HCT116 (cell line): ENCODE results near the gene TENT4A. TPM values are rescaled to one million over a fixed set of nuclear protein-coding genes. Genes with fewer than 3 reads are reported as not detected.
"Not testable (repeated sequence)": the region's sequence is repeated elsewhere in the genome, so short reads cannot be mapped to it uniquely, and the experiment has no call there.

Experiments used
- ATAC-seq: fragments of 200-7000 bp; cut with Tn5 transposase; 2 replicates; pipeline ENCODE4 v1.9.1; 2020; ENCODE audit warnings: mild to moderate bottlenecking, moderate library complexity
- BruUV-seq: library from RNA; stranded (reverse); fragments of 400-500 nt; replicated peaks from 2 replicates; lab custom pipeline; 2021; lab: Mats Ljungman, UMichigan
- CTCF ChIA-PET: fragments of 300-600 bp; sonication (Branson Sonifier 250); formaldehyde crosslinking; loops from one replicate; lab custom pipeline; 2021; ENCODE audit warnings: antibody characterized with exemption; lab: Charles Lee
- POLR2A ChIA-PET: fragments of 300-600, 350-600 bp; sonication (Branson Sonifier 250); formaldehyde crosslinking; loops from one replicate; lab custom pipeline; 2021; ENCODE audit warnings: antibody characterized with exemption; lab: Charles Lee
- RAD21 ChIA-PET, 2 experiments: fragments of 300-600 bp; sonication (Branson Sonifier 250); formaldehyde crosslinking; loops; one replicate each; lab custom pipeline; 2023; ENCODE audit warnings: low total read pairs in 2 of 2; ENCODE audit not compliant: uncharacterized antibody in 2 of 2, unreplicated experiment in 2 of 2, low non-redundant PET in 1 of 2; lab: Charles Lee
- DNase-seq: peaks from one replicate; pipeline ENCODE4 v3.0.0-alpha.2; 2010; ENCODE audit warnings: low read depth, low spot score
- H2AFZ ChIP-seq: fragments of 200-600 bp; shearing (Covaris generic), sonication (generic); 2 replicates; pipeline ENCODE4 v1.6.1; 2017; ENCODE audit warnings: low read depth, mixed run types, mixed read lengths, antibody characterized with exemption, low read length; ENCODE audit not compliant: poor library complexity, severe bottlenecking
- H3K27ac ChIP-seq: 2 replicates; pipeline ENCODE4 v1.5.1; 2012; ENCODE audit warnings: low read depth, low read length
- H3K27me3 ChIP-seq: fragments of 200-600 bp; sonication (generic); 2 replicates; pipeline ENCODE4 v1.6.1; 2016; ENCODE audit warnings: mixed run types, low read length, mixed read lengths; ENCODE audit not compliant: insufficient read depth
- H3K36me3 ChIP-seq, 2 experiments: fragments of 200-500 bp in 1 of 2; fragments of 200-600 bp in 1 of 2; sonication (Bioruptor generic) in 1 of 2; sonication (generic) in 1 of 2; 2 replicates each; pipeline versions ENCODE4 v1.5.1 to v1.6.1; 2014 to 2016; ENCODE audit warnings: low read length in 2 of 2, inconsistent platforms in 1 of 2, mixed read lengths in 1 of 2, mixed run types in 1 of 2; ENCODE audit not compliant: insufficient read depth in 2 of 2, control insufficient read depth in 1 of 2
- H3K4me1 ChIP-seq, 2 experiments: fragments of 200-600 bp in 1 of 2; sonication (generic) in 1 of 2; 2 replicates each; pipeline versions ENCODE4 v1.5.1 to v1.6.1; 2012 to 2017; ENCODE audit warnings: low read length in 2 of 2, inconsistent platforms in 1 of 2, mild to moderate bottlenecking in 1 of 2, mixed read lengths in 1 of 2, mixed run types in 1 of 2, moderate library complexity in 1 of 2; ENCODE audit not compliant: insufficient read depth in 2 of 2, control insufficient read depth in 1 of 2
- H3K4me2 ChIP-seq: fragments of 200-600 bp; sonication (generic); 2 replicates; pipeline ENCODE4 v1.6.1; 2017; ENCODE audit warnings: mixed run types, low read length, mixed read lengths
- H3K4me3 ChIP-seq, 2 experiments: fragments of 200-600 bp in 1 of 2; sonication (generic) in 1 of 2; replicated peaks in 1 of 2; 2 replicates each; pipeline ENCODE4 v1.5.1; 2011 to 2016; ENCODE audit warnings: low read length in 2 of 2, control low read depth in 1 of 2, low read depth in 1 of 2, mild to moderate bottlenecking in 1 of 2, mixed read lengths in 1 of 2, mixed run types in 1 of 2
- H3K79me2 ChIP-seq: fragments of 200-600 bp; sonication (generic); 2 replicates; pipeline ENCODE4 v1.6.1; 2017; ENCODE audit warnings: mild to moderate bottlenecking, mixed run types, low read length, moderate library complexity, mixed read lengths; ENCODE audit not compliant: insufficient read depth
- H3K9ac ChIP-seq: fragments of 200-600 bp; sonication (generic); 2 replicates; pipeline ENCODE4 v1.6.1; 2016; ENCODE audit warnings: low read length, mixed read lengths
- H3K9me2 ChIP-seq: fragments of 200-600 bp; sonication (generic), shearing (Covaris generic); 2 replicates; pipeline ENCODE4 v1.6.1; 2017; ENCODE audit warnings: mixed run types, mild to moderate bottlenecking, moderate library complexity; ENCODE audit not compliant: insufficient read depth
- H3K9me3 ChIP-seq, 2 experiments: fragments of 200-500 bp in 1 of 2; fragments of 200-600 bp in 1 of 2; sonication (Bioruptor generic) in 1 of 2; sonication (generic) in 1 of 2; 2 replicates each; pipeline ENCODE4 v1.6.1; 2014 to 2017; ENCODE audit warnings: low read length in 2 of 2, mixed read lengths in 2 of 2, inconsistent platforms in 1 of 2, low read depth in 1 of 2, mild to moderate bottlenecking in 1 of 2, mixed run types in 1 of 2, moderate library complexity in 1 of 2; ENCODE audit not compliant: control insufficient read depth in 1 of 2, insufficient read depth in 1 of 2
- H4K20me1 ChIP-seq: fragments of 200-600 bp; sonication (generic), shearing (Covaris generic); 2 replicates; pipeline ENCODE4 v1.6.1; 2017; ENCODE audit warnings: mixed run types, mild to moderate bottlenecking, moderate library complexity; ENCODE audit not compliant: insufficient read depth
- CBX3 ChIP-seq: IDR thresholded peaks from 2 replicates; pipeline ENCODE4 v1.6.1; 2012; ENCODE audit warnings: low read depth
- EZH2phosphoT487 ChIP-seq: fragments of 200-600 bp; IDR thresholded peaks from 2 replicates; pipeline ENCODE4 v1.6.1; 2018; ENCODE audit warnings: antibody characterized with exemption, borderline replicate concordance
- FOSL1 ChIP-seq: IDR thresholded peaks from 2 replicates; pipeline ENCODE4 v1.6.1; 2012; ENCODE audit warnings: low read depth
- POLR2AphosphoS5 ChIP-seq: IDR thresholded peaks from 2 replicates; pipeline ENCODE4 v1.6.1; 2011; ENCODE audit warnings: mild to moderate bottlenecking, low read depth, low read length, moderate library complexity
- YY1 ChIP-seq: IDR thresholded peaks from 2 replicates; pipeline ENCODE4 v1.6.1; 2011; ENCODE audit warnings: low read length, low read depth, moderate library complexity, mild to moderate bottlenecking; ENCODE audit not compliant: insufficient replicate concordance; ENCODE audit errors: extremely low read depth
- ZFX ChIP-seq: fragments of 450-650 bp; IDR thresholded peaks from 2 replicates; pipeline ENCODE4 v1.6.1; 2017
- intact Hi-C: fragments of 100-400 bp; cut with micrococcal nuclease; formaldehyde crosslinking; loops from 2 replicates; pipeline ENCODE4 v1.10.0; 2022
- total RNA-seq: library from RNA; stranded (reverse); gene quantifications from one replicate; pipeline ENCODE4 v1.2.1, GENCODE V29; 2021; ENCODE audit not compliant: unreplicated experiment
- TF ChIP-seq, protein P1 (sequence below), 3 experiments: fragments of 200-600 bp in 1 of 3; sonication (generic) in 1 of 3; IDR thresholded peaks in 2 of 3; conservative IDR thresholded peaks in 1 of 3; 2 replicates each; pipeline ENCODE4 v1.5.1; 2012 to 2017; ENCODE audit warnings: low read depth in 2 of 3, low read length in 2 of 3, antibody characterized with exemption in 1 of 3, borderline replicate concordance in 1 of 3, control low read depth in 1 of 3, mild to moderate bottlenecking in 1 of 3, mixed read lengths in 1 of 3, mixed run types in 1 of 3, moderate library complexity in 1 of 3; ENCODE audit not compliant: insufficient read depth in 1 of 3
- TF ChIP-seq, protein P2 (sequence below): IDR thresholded peaks from 2 replicates; pipeline ENCODE4 v1.6.1; 2012

Gene TENT4A
- total RNA-seq, 1 experiment from 2014 or later = 39.8 TPM

DNA sequence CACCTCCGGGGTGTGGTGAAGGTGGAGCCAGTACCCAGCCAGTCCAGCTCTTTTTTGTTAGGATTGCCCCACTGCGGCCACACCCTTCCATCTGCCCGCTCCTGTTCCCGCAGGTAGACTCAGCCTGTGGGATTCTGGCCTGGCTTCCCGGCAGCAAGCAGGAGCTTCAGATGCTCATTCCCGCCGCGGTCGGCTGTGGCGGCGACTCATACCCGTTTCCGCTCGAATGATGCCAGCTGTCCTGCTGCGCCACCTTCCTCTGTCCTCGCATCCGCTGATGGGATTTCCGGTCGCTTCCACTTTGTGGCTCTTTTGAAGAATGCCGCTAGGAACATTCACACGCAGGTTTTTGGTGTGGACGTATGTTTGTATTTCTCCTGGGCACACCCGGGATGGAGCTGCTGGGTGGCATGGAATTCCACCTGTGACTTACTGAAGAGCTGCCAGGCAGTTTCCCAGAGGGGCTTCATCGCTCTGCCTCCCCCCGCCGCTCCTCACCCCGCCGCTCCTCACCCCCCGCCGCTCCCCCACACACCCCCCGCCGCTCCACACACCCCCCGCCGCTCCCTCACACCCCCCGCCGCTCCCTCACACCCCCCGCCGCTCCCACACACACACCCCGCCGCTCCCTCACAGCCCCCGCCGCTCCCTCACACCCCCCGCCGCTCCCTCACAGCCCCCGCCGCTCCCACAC is 60.3 kb downstream of the TENT4A start (continued):
- TF ChIP-seq, protein P1, sequence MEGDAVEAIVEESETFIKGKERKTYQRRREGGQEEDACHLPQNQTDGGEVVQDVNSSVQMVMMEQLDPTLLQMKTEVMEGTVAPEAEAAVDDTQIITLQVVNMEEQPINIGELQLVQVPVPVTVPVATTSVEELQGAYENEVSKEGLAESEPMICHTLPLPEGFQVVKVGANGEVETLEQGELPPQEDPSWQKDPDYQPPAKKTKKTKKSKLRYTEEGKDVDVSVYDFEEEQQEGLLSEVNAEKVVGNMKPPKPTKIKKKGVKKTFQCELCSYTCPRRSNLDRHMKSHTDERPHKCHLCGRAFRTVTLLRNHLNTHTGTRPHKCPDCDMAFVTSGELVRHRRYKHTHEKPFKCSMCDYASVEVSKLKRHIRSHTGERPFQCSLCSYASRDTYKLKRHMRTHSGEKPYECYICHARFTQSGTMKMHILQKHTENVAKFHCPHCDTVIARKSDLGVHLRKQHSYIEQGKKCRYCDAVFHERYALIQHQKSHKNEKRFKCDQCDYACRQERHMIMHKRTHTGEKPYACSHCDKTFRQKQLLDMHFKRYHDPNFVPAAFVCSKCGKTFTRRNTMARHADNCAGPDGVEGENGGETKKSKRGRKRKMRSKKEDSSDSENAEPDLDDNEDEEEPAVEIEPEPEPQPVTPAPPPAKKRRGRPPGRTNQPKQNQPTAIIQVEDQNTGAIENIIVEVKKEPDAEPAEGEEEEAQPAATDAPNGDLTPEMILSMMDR (IDR thresholded peaks at IDR 0.05 in 2 of 3, conservative IDR thresholded peaks at IDR 0.05 in 1 of 3; ENCODE audit: borderline replicate concordance in 1 of 3, insufficient read depth in 1 of 3, low read depth in 2 of 3, low read length in 2 of 3) = no peak
- TF ChIP-seq POLR2AphosphoS5 (no peak), YY1 (no peak), FOSL1 (no peak), EZH2phosphoT487 (no peak), ZFX (no peak), CBX3 (no peak)
- TF ChIP-seq, protein P2, sequence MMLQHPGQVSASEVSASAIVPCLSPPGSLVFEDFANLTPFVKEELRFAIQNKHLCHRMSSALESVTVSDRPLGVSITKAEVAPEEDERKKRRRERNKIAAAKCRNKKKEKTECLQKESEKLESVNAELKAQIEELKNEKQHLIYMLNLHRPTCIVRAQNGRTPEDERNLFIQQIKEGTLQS = no peak

DNA sequence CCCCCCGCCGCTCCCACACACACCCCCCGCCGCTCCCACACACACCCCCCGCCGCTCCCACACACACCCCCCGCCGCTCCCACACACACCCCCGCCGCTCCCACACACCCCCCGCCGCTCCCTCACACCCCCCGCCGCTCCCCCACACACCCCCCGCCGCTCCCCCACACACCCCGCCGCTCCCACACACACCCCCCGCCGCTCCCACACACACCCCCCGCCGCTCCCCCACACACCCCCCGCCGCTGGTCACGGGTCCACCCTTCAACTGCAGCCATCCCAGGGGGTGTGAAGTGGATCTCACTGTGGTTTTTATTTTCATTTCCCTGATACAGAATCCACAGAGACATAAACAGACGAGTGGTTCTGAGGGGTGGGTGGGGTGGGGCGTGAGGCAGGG is 61.0 kb downstream of the TENT4A start:
- H3K27ac ChIP-seq, H3K79me2 ChIP-seq, H3K4me2 ChIP-seq, intact Hi-C loops, H3K4me3 ChIP-seq, BruUV-seq, CTCF ChIA-PET, H3K9ac ChIP-seq, ATAC-seq, H3K9me3 ChIP-seq, H3K27me3 ChIP-seq, H3K36me3 ChIP-seq, H2AFZ ChIP-seq, DNase-seq, POLR2A ChIA-PET, H3K4me1 ChIP-seq, RAD21 ChIA-PET, H4K20me1 ChIP-seq, H3K9me2 ChIP-seq: not testable (repeated sequence)
